NCI-H2107 (cell line): ENCODE data around the gene UXT.
"Not testable (repeated sequence)": the region's sequence is repeated elsewhere in the genome, so short reads cannot be mapped to it uniquely, and the experiment has no call there.

ENCODE experiments used
- DNase-seq: peaks from one replicate; lab custom pipeline; 2025; lab: John Stamatoyannopoulos, UW

UXT gene

GRCh38 chrX:47614618-47615017 is 44.4 kb downstream of the UXT start:
- DNase-seq: no peak

GRCh38 chrX:47613082-47613481 is 45.9 kb downstream of the UXT start:
- no peak for DNase-seq

- DNase-seq: no peak
Observed at GRCh38 chrX:47612418-47612817, 46.6 kb downstream of the UXT start.

- DNase-seq: no peak
Observed at GRCh38 chrX:47611926-47612325, 47.1 kb downstream of the UXT start.

- DNase-seq: no peak
Observed at GRCh38 chrX:47611489-47611888, 47.5 kb downstream of the UXT start.

- DNase-seq: no peak
Observed at GRCh38 chrX:47610511-47610910, 48.5 kb downstream of the UXT start.

GRCh38 chrX:47608130-47608810 is 50.7 kb downstream of the UXT start:
- no peak for DNase-seq

GRCh38 chrX:47607091-47607490 is 51.9 kb downstream of the UXT start:
- DNase-seq: no peak

- DNase-seq: no peak
Observed at GRCh38 chrX:47605024-47605423, 54.0 kb downstream of the UXT start.

GRCh38 chrX:47603125-47603524 is 55.9 kb downstream of the UXT start:
- DNase-seq: not testable (repeated sequence)
